H9 (cell line): ENCODE data around the gene COA4. TPM values are rescaled to one million over a fixed set of nuclear protein-coding genes. Genes with fewer than 3 reads are reported as not detected.
A peak's percentile ranks its signal among the peaks of the same experiment; 100 is the strongest.

Source experiments
- DNase-seq: peaks from one replicate; pipeline ENCODE4 v3.0.0-alpha.2; 2017
- H2AFZ ChIP-seq: one replicate; pipeline ENCODE4 v1.6.1; 2013; ENCODE audit warnings: mild to moderate bottlenecking, low read length, control low read depth, moderate library complexity
- H2AK5ac ChIP-seq: 2 replicates; pipeline ENCODE4 v1.6.1; 2013; ENCODE audit warnings: low read length, control low read depth, mixed read lengths; ENCODE audit not compliant: insufficient read length
- H2BK120ac ChIP-seq: one replicate; pipeline ENCODE4 v1.6.1; 2013; ENCODE audit warnings: low read depth, mild to moderate bottlenecking, low read length, control low read depth, inconsistent platforms; ENCODE audit not compliant: poor library complexity, severe bottlenecking
- H2BK12ac ChIP-seq: 2 replicates; pipeline ENCODE4 v1.6.1; 2013; ENCODE audit warnings: low read length, control low read depth, mixed read lengths, low read depth; ENCODE audit not compliant: insufficient read length
- H2BK15ac ChIP-seq: 2 replicates; pipeline ENCODE4 v1.6.1; 2013; ENCODE audit warnings: low read depth, low read length, control low read depth
- H2BK20ac ChIP-seq: one replicate; pipeline ENCODE4 v1.6.1; 2013; ENCODE audit warnings: low read depth, mild to moderate bottlenecking, low read length, control low read depth, inconsistent platforms; ENCODE audit not compliant: poor library complexity, severe bottlenecking
- H2BK5ac ChIP-seq: 2 replicates; pipeline ENCODE4 v1.6.1; 2013; ENCODE audit warnings: low read length, control low read depth, mixed read lengths; ENCODE audit not compliant: insufficient read length
- H3K14ac ChIP-seq: 2 replicates; pipeline ENCODE4 v1.6.1; 2013; ENCODE audit warnings: low read length, control low read depth; ENCODE audit not compliant: insufficient read depth
- H3K18ac ChIP-seq: 2 replicates; pipeline ENCODE4 v1.6.1; 2013; ENCODE audit warnings: low read depth, mild to moderate bottlenecking, mixed read lengths, low read length, control low read depth; ENCODE audit not compliant: insufficient read length
- H3K23ac ChIP-seq: 2 replicates; pipeline ENCODE4 v1.6.1; 2013; ENCODE audit warnings: low read length, control low read depth, mixed read lengths, low read depth; ENCODE audit not compliant: insufficient read length
- H3K23me2 ChIP-seq: 2 replicates; pipeline ENCODE4 v1.6.1; 2013; ENCODE audit warnings: low read depth, mild to moderate bottlenecking, mixed read lengths, low read length, control low read depth; ENCODE audit not compliant: insufficient read length, poor library complexity, severe bottlenecking
- H3K27ac ChIP-seq: 2 replicates; pipeline ENCODE4 v1.5.1; 2013; ENCODE audit warnings: low read length, control low read depth, mixed read lengths, low read depth; ENCODE audit not compliant: insufficient read length
- H3K27me3 ChIP-seq: 2 replicates; pipeline ENCODE4 v1.6.1; 2013; ENCODE audit warnings: low read length, control low read depth, inconsistent platforms; ENCODE audit not compliant: insufficient read depth
- H3K4ac ChIP-seq: 2 replicates; pipeline ENCODE4 v1.6.1; 2013; ENCODE audit warnings: low read depth, mild to moderate bottlenecking, control low read depth, inconsistent platforms, low read length, moderate library complexity
- H3K4me1 ChIP-seq: 2 replicates; pipeline ENCODE4 v1.6.1; 2013; ENCODE audit warnings: low read length, control low read depth, inconsistent platforms; ENCODE audit not compliant: insufficient read depth
- H3K4me2 ChIP-seq: 2 replicates; pipeline ENCODE4 v1.6.1; 2013; ENCODE audit warnings: low read length, control low read depth, mixed read lengths; ENCODE audit not compliant: insufficient read length, insufficient read depth
- H3K56ac ChIP-seq: 2 replicates; pipeline ENCODE4 v1.6.1; 2013; ENCODE audit warnings: low read depth, mild to moderate bottlenecking, mixed read lengths, low read length, control low read depth; ENCODE audit not compliant: insufficient read length
- H3K79me1 ChIP-seq: 2 replicates; pipeline ENCODE4 v1.6.1; 2013; ENCODE audit warnings: low read depth, mild to moderate bottlenecking, moderate library complexity, low read length, control low read depth, inconsistent platforms; ENCODE audit not compliant: insufficient read depth, poor library complexity, severe bottlenecking
- H3K79me2 ChIP-seq: 2 replicates; pipeline ENCODE4 v1.6.1; 2013; ENCODE audit warnings: low read length, control low read depth, inconsistent platforms; ENCODE audit not compliant: insufficient read depth
- H3K9ac ChIP-seq: 2 replicates; pipeline ENCODE4 v1.6.1; 2013; ENCODE audit warnings: low read length, control low read depth, mixed read lengths; ENCODE audit not compliant: insufficient read length; ENCODE audit errors: extremely low read depth
- H3K9me3 ChIP-seq: one replicate; pipeline ENCODE4 v1.6.1; 2013; ENCODE audit warnings: low read depth, low read length, inconsistent platforms; ENCODE audit not compliant: control insufficient read depth
- H3T11ph ChIP-seq: one replicate; pipeline ENCODE4 v1.6.1; 2013; ENCODE audit warnings: mild to moderate bottlenecking, low read length, control low read depth, inconsistent platforms
- H4K20me1 ChIP-seq: one replicate; pipeline ENCODE4 v1.6.1; 2013; ENCODE audit not compliant: control insufficient read depth, insufficient read length, insufficient read depth
- H4K5ac ChIP-seq: 2 replicates; pipeline ENCODE4 v1.6.1; 2013; ENCODE audit warnings: low read depth, mild to moderate bottlenecking, mixed read lengths, low read length, control low read depth; ENCODE audit not compliant: insufficient read length
- H4K8ac ChIP-seq: replicated peaks from 2 replicates; pipeline ENCODE4 v1.6.1; 2013; ENCODE audit warnings: low read length, control low read depth, mixed read lengths, low read depth; ENCODE audit not compliant: insufficient read length
- H4K91ac ChIP-seq: 2 replicates; pipeline ENCODE4 v1.6.1; 2013; ENCODE audit warnings: low read depth, mild to moderate bottlenecking, moderate library complexity, mixed read lengths, low read length, control low read depth; ENCODE audit not compliant: insufficient read length
- H3K27ac Mint-ChIP-seq, 3 experiments: 2 replicates in 2 of 3; 3 replicates in 1 of 3; pipeline ENCODE4 v1.8.0; 2020 to 2021; ENCODE audit warnings: mixed read lengths in 3 of 3, mild to moderate bottlenecking in 1 of 3, moderate library complexity in 1 of 3
- H3K27me3 Mint-ChIP-seq: 2 replicates; pipeline ENCODE4 v1.8.0; 2021; ENCODE audit warnings: low read depth, mild to moderate bottlenecking, moderate library complexity, mixed read lengths
- H3K36me3 Mint-ChIP-seq, 3 experiments: 2 replicates in 2 of 3; 3 replicates in 1 of 3; pipeline ENCODE4 v1.8.0; 2020 to 2021; ENCODE audit warnings: low read depth in 3 of 3, mixed read lengths in 3 of 3; ENCODE audit not compliant: insufficient read depth in 1 of 3
- H3K4me1 Mint-ChIP-seq, 2 experiments: 2 replicates each; pipeline ENCODE4 v1.8.0; 2020; ENCODE audit warnings: mixed read lengths in 2 of 2
- H3K4me3 Mint-ChIP-seq, 2 experiments: 2 replicates in 1 of 2; 3 replicates in 1 of 2; pipeline ENCODE4 v1.8.0; 2020 to 2021; ENCODE audit warnings: mild to moderate bottlenecking in 2 of 2, mixed read lengths in 2 of 2, moderate library complexity in 1 of 2
- H3K9me3 Mint-ChIP-seq, 2 experiments: 2 replicates in 1 of 2; 3 replicates in 1 of 2; pipeline ENCODE4 v1.8.0; 2020; ENCODE audit warnings: mild to moderate bottlenecking in 2 of 2, mixed read lengths in 2 of 2, moderate library complexity in 1 of 2
- WGBS: extraction: QIAGEN DNeasy Blood & Tissue Kit; methylation state at CpG from one replicate; pipeline ENCODE4 v1.1.7; 2013; ENCODE audit warnings: missing lambda C conversion rate, low lambda C conversion rate, mixed read lengths; ENCODE audit not compliant: insufficient read length; ENCODE audit errors: extremely low coverage; 5-methylcytosine and 5-hydroxymethylcytosine counted together
- total RNA-seq: library from RNA; stranded (reverse); gene quantifications from 2 replicates; pipeline ENCODE4 v1.2.1, GENCODE V29; 2021
- TF ChIP-seq, protein P1 (sequence below): fragments of 200-600 bp; sonication (generic); conservative IDR thresholded peaks from 3 replicates; pipeline ENCODE4 v1.8.0; 2021; ENCODE audit warnings: antibody characterized with exemption, mild to moderate bottlenecking

The COA4 gene
- total RNA-seq, 1 experiment from 2014 or later = 116 TPM

DNA sequence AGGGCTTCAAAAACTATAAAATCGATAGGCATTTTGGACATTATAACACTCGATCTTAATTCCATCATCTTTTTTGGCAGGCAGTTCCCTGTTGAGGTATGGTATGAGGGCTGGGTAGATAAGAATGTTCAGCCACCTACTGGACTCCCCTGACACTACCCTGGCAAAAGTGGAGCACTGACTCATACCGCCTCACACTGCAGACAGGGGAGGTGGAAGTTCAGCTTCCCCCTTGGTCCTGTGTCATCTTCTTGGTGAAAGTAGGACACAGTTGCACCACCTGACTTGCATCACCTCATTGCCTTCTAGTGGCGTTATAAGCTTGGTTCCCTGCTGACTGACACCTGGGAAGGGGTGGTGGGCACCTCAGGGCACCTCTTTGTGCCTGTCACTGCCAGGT lies 30.5 kb upstream of the COA4 start:
- Histone ChIP-seq H2BK12ac (no peak overlapping the region), H3K9ac (no peak overlapping the region), H3K9me3 (no peaks in the 10 kb centered on the region), H3K4ac (no peak overlapping the region), H3K79me1 (no peaks in the 10 kb centered on the region), H3K18ac (no peak overlapping the region), H3K4me2 (no peak overlapping the region), H3K14ac (no peak overlapping the region; the same call in 1 of the 2 replicates), H2BK5ac (no peak overlapping the region), H2BK15ac (no peak overlapping the region), H3K4me1 (no peaks in the 10 kb centered on the region), H3K23me2 (no peaks in the 10 kb centered on the region), H3K27me3 (no peaks in the 10 kb centered on the region), H2BK120ac (no peak overlapping the region), H4K8ac (peak overlapping the region; percentile 69), H3K27ac (no peak overlapping the region), H2BK20ac (no peak overlapping the region), H3K23ac (no peak overlapping the region), H4K5ac (no peak overlapping the region), H3T11ph (no peak overlapping the region), H2AFZ (no peak overlapping the region), H3K79me2 (no peaks in the 10 kb centered on the region), H4K20me1 (peaks cover 2% of the 10 kb centered on the region), H3K56ac (no peak overlapping the region), H2AK5ac (no peak overlapping the region), H4K91ac (no peak overlapping the region)
- Mint-ChIP-seq H3K27me3 (no peaks in the 10 kb centered on the region), H3K36me3 (peaks cover 4 to 14% (median 13%) of the 10 kb centered on the region in 3 experiments; a peak in 6 of 7 replicates), H3K4me3 (no peak overlapping the region), H3K4me1 (no peaks in the 10 kb centered on the region), H3K9me3 (no peaks in the 10 kb centered on the region), H3K27ac (no peak overlapping the region)
- TF ChIP-seq, protein P1, sequence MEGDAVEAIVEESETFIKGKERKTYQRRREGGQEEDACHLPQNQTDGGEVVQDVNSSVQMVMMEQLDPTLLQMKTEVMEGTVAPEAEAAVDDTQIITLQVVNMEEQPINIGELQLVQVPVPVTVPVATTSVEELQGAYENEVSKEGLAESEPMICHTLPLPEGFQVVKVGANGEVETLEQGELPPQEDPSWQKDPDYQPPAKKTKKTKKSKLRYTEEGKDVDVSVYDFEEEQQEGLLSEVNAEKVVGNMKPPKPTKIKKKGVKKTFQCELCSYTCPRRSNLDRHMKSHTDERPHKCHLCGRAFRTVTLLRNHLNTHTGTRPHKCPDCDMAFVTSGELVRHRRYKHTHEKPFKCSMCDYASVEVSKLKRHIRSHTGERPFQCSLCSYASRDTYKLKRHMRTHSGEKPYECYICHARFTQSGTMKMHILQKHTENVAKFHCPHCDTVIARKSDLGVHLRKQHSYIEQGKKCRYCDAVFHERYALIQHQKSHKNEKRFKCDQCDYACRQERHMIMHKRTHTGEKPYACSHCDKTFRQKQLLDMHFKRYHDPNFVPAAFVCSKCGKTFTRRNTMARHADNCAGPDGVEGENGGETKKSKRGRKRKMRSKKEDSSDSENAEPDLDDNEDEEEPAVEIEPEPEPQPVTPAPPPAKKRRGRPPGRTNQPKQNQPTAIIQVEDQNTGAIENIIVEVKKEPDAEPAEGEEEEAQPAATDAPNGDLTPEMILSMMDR = peak; percentile 33; the same call in 1 of the 3 replicates
- WGBS = no CpG with 5 or more reads among the region's 4 CpGs
- no peak for DNase-seq
